Heart left ventricle (tissue), 13 donors: Measurements from ENCODE around the gene APP.

Source experiments
- CTCF ChIP-seq, 12 donors: fragments of 200-600 bp; sonication (generic) in 4 of 12; IDR thresholded peaks; one replicate each; pipeline versions ENCODE4 v1.5.0 to v1.8.0; 2018 to 2022; ENCODE audit warnings: antibody characterized with exemption in 12 of 12, mild to moderate bottlenecking in 5 of 12
- POLR2A ChIP-seq, 2 donors: fragments of 450-650 bp; IDR thresholded peaks; one replicate each; pipeline ENCODE4 v1.6.1; 2017; ENCODE audit warnings: antibody characterized with exemption in 2 of 2, mild to moderate bottlenecking in 2 of 2, moderate library complexity in 2 of 2
- donor health status: ischemic (EF 13 %, LVEDD 7.1; RV severe dilation, severe dysfunction).
- donor health status: DM: no; HTN: yes; CAD: no.
- donor health status: DM: no; HTN: no; CAD: no.
- donor health status: ischemic (EF 25% LVEDD 6.9; RV normal size, moderate dysfunction).
- donor health status: ischemic (EF 25% LVEDD 5.7; RV mildly dilated, moderate dysfunction).
- donor health status: ischemic (EF 35%, LVEDD 5.7; RV mildly dilated, moderate dysfunction).
- donor health status: nonischemic (EF 11% LVEDD 7.7; RV severe dilation, severe dysfunction).
- donor health status: DM: yes; HTN: yes; CAD: no.
- donor health status: PGD.
- donor health status: ischemic (EF 29% LVEDD 5.4; RV normal size, mild dysfunction).
- donor health status: nonischemic (EF 23%, LVEDD 6.1; RV moderate dilation, normal function).

DNA sequence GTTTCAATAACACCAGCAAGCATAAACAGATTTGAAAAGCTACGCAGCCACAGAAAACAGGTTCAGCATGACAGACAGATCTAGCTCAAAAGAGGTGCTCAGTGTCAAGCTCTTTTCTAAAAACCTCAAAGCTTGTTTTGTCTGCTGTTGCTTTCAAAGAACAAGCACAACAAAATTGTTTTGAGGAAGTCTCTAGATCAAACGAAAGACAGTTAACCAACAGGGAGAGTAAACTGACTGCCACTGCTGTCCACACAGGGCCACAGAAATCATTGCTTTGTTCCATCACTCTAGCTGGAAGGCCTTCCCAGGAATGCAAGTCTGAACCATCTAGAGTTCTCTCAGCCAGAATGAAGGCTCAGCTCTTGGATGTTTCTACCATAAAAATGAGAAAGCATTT is 12.8 kb downstream of the APP start:
- TF ChIP-seq CTCF (IDR thresholded peaks at IDR 0.05) (no peak), POLR2A (IDR thresholded peaks at IDR 0.05) (no peak)
